CD14-positive monocyte (primary cell): ENCODE data around the gene FGFR1OP2. TPM values are rescaled to one million over a fixed set of nuclear protein-coding genes. Genes with fewer than 3 reads are reported as not detected.

Experiments
- DNase-seq, 3 donors: peaks; one replicate each; pipeline ENCODE4 v3.0.0-alpha.2; 2011 to 2022
- H2AFZ ChIP-seq: 2 replicates; pipeline ENCODE4 v1.6.0; 2012; ENCODE audit warnings: mild to moderate bottlenecking, low read depth, low read length, inconsistent platforms; ENCODE audit not compliant: insufficient read depth, poor library complexity, severe bottlenecking
- H3K27ac ChIP-seq, 2 donors: 1 replicate in 1 of 2; 2 replicates in 1 of 2; pipeline ENCODE4 v1.5.1; 2012 to 2013; ENCODE audit warnings: low read length in 2 of 2, control low read depth in 1 of 2, inconsistent platforms in 1 of 2, low read depth in 1 of 2, mild to moderate bottlenecking in 1 of 2
- H3K27me3 ChIP-seq, 2 donors: one replicate each; pipeline versions ENCODE4 v1.6.0 to v1.6.1; 2011 to 2013; ENCODE audit warnings: low read length in 2 of 2; ENCODE audit not compliant: control insufficient read depth in 2 of 2, insufficient read depth in 2 of 2
- H3K36me3 ChIP-seq, 2 donors: replicated peaks in 1 of 2; 1 replicate in 1 of 2; 2 replicates in 1 of 2; pipeline versions ENCODE4 v1.5.1 to v1.6.1; 2012 to 2013; ENCODE audit warnings: low read length in 2 of 2, control low read depth in 1 of 2, inconsistent platforms in 1 of 2, mild to moderate bottlenecking in 1 of 2; ENCODE audit not compliant: insufficient read depth in 2 of 2, control insufficient read depth in 1 of 2
- H3K4me1 ChIP-seq, 2 donors: 1 replicate in 1 of 2; 2 replicates in 1 of 2; pipeline versions ENCODE4 v1.5.1 to v1.6.1; 2012 to 2013; ENCODE audit warnings: low read length in 2 of 2, control low read depth in 1 of 2, inconsistent platforms in 1 of 2, mild to moderate bottlenecking in 1 of 2, moderate library complexity in 1 of 2; ENCODE audit not compliant: insufficient read depth in 2 of 2, control insufficient read depth in 1 of 2
- H3K4me2 ChIP-seq: replicated peaks from 2 replicates; pipeline ENCODE3; 2012; ENCODE audit warnings: low read length, moderate library complexity, mild to moderate bottlenecking; ENCODE audit not compliant: poor library complexity, severe bottlenecking; ENCODE audit errors: extremely low read depth
- H3K4me3 ChIP-seq, 3 experiments: fragments of 200-600 bp in 1 of 3; sonication (generic) in 1 of 3; replicated peaks in 1 of 3; 1 replicate in 2 of 3; 2 replicates in 1 of 3; pipeline ENCODE4 v1.5.1; 2011 to 2013; ENCODE audit warnings: low read length in 3 of 3, mild to moderate bottlenecking in 3 of 3, control low read depth in 2 of 3, low read depth in 2 of 3, inconsistent platforms in 1 of 3, moderate library complexity in 1 of 3
- H3K79me2 ChIP-seq: 2 replicates; pipeline ENCODE4 v1.6.0; 2012; ENCODE audit warnings: mild to moderate bottlenecking, control low read depth, inconsistent platforms, low read length, moderate library complexity; ENCODE audit not compliant: insufficient read depth
- H3K9ac ChIP-seq: 2 replicates; pipeline ENCODE4 v1.6.0; 2017; ENCODE audit warnings: low read length, mild to moderate bottlenecking; ENCODE audit not compliant: insufficient read depth, poor library complexity, severe bottlenecking
- H3K9me3 ChIP-seq, 2 donors: replicated peaks in 1 of 2; 1 replicate in 1 of 2; 2 replicates in 1 of 2; pipeline versions ENCODE4 v1.5.1 to v1.6.1; 2012 to 2013; ENCODE audit warnings: low read length in 2 of 2, control low read depth in 1 of 2; ENCODE audit not compliant: control insufficient read depth in 1 of 2, insufficient read depth in 1 of 2
- H4K20me1 ChIP-seq: 2 replicates; pipeline ENCODE4 v1.6.0; 2012; ENCODE audit warnings: mild to moderate bottlenecking, low read length, control low read depth, moderate library complexity; ENCODE audit not compliant: insufficient read depth
- H3K27ac Mint-ChIP-seq, 7 donors: one replicate each; pipeline ENCODE4 v1.8.0; 2020; ENCODE audit warnings: mild to moderate bottlenecking in 7 of 7, mixed read lengths in 7 of 7, moderate library complexity in 6 of 7, inconsistent platforms in 2 of 7
- H3K27me3 Mint-ChIP-seq, 3 donors: one replicate each; pipeline ENCODE4 v1.8.0; 2021 to 2022; ENCODE audit warnings: low read depth in 3 of 3, mild to moderate bottlenecking in 3 of 3, mixed read lengths in 3 of 3, moderate library complexity in 3 of 3, inconsistent platforms in 1 of 3
- H3K36me3 Mint-ChIP-seq, 2 donors: one replicate each; pipeline ENCODE4 v1.8.0; 2020; ENCODE audit warnings: mixed read lengths in 2 of 2, inconsistent platforms in 1 of 2, mild to moderate bottlenecking in 1 of 2
- H3K4me1 Mint-ChIP-seq: one replicate; pipeline ENCODE4 v1.8.0; 2020; ENCODE audit warnings: mild to moderate bottlenecking, mixed read lengths
- H3K4me3 Mint-ChIP-seq, 2 donors: one replicate each; pipeline ENCODE4 v1.8.0; 2020; ENCODE audit warnings: mild to moderate bottlenecking in 2 of 2, mixed read lengths in 2 of 2, moderate library complexity in 1 of 2
- H3K9me3 Mint-ChIP-seq, 7 donors: one replicate each; pipeline ENCODE4 v1.8.0; 2020 to 2022; ENCODE audit warnings: mixed read lengths in 7 of 7, mild to moderate bottlenecking in 6 of 7, moderate library complexity in 6 of 7, inconsistent platforms in 2 of 7
- CTCF ChIP-seq: fragments of 200-600 bp; IDR thresholded peaks from one replicate; pipeline ENCODE4 v1.8.0; 2022; ENCODE audit warnings: antibody characterized with exemption, mild to moderate bottlenecking
- WGBS: methylation state at CpG from one replicate; pipeline ENCODE4 v1.1.5; 2013; ENCODE audit warnings: missing lambda C conversion rate; ENCODE audit not compliant: insufficient coverage; 5-methylcytosine and 5-hydroxymethylcytosine counted together
- intact Hi-C, 2 donors: fragments of 100-400 bp; cut with micrococcal nuclease; formaldehyde crosslinking; loops; one replicate each; pipeline versions ENCODE4 v1.15.0 to v1.15.1; 2023
- polyA plus RNA-seq, 3 donors: library from polyadenylated mRNA; depleted of rRNA in 1 of 3; unstranded in 2 of 3; stranded (reverse) in 1 of 3; fragments of 300-500 nt in 2 of 3; fragments of >200 nt in 1 of 3; fragmentation: Illumina TruSeq in 2 of 3; gene quantifications; 1 replicate in 2 of 3; 2 replicates in 1 of 3; pipeline ENCODE4 v1.2.3, GENCODE V29; 2012 to 2021

The FGFR1OP2 gene
- polyA plus RNA-seq, 3 donors, result 29.8 to 68.9 (median 66.4) TPM

- no CpG with 5 or more reads among the region's 3 CpGs for WGBS
- no peak for TF ChIP-seq CTCF
- no peak for DNase-seq
These were observed 16.4 kb upstream of the FGFR1OP2 start for GRCh38 chr12:26921886-26922285.

GRCh38 chr12:26928661-26929060, 9.6 kb upstream of the FGFR1OP2 start:
- intact Hi-C loops, result no loop called here
- DNase-seq, result no peak
- H3K9me3 Mint-ChIP-seq, result no peaks in the 10 kb centered on the region
- Histone ChIP-seq H3K79me2 (peaks cover 10% of the 10 kb centered on the region), H3K4me1 (no peaks in the 10 kb centered on the region), H3K4me3 (no peak overlapping the region), H2AFZ (no peak overlapping the region), H3K9me3 (no peaks in the 10 kb centered on the region), H3K9ac (no peak overlapping the region), H3K27me3 (no peaks in the 10 kb centered on the region), H3K27ac (no peak overlapping the region), H3K4me2 (no peak overlapping the region), H4K20me1 (no peaks in the 10 kb centered on the region), H3K36me3 (peaks cover 36 to 70% of the 10 kb centered on the region in 2 donors)
- H3K27me3 Mint-ChIP-seq, result no peaks in the 10 kb centered on the region
- WGBS, result 100% methylated on average over 1 of the region's 5 CpGs
- no peak overlapping the region for H3K27ac Mint-ChIP-seq
- no peak overlapping the region for H3K4me3 Mint-ChIP-seq
- H3K36me3 Mint-ChIP-seq, result peaks cover 59 to 70% of the 10 kb centered on the region in 2 donors
- no peaks in the 10 kb centered on the region for H3K4me1 Mint-ChIP-seq
- no peak for TF ChIP-seq CTCF

More at GRCh38 chr12:26921886-26922285, 16.4 kb upstream of the FGFR1OP2 start:
- Mint-ChIP-seq H3K4me3 (no peak overlapping the region), H3K27ac (no peak overlapping the region), H3K27me3 (no peaks in the 10 kb centered on the region), H3K9me3 (no peaks in the 10 kb centered on the region), H3K36me3 (peaks cover 60 to 68% of the 10 kb centered on the region in 2 donors), H3K4me1 (no peaks in the 10 kb centered on the region)
- H3K27me3 ChIP-seq, result no peaks in the 10 kb centered on the region
- no peaks in the 10 kb centered on the region for H3K9me3 ChIP-seq
- intact Hi-C loops, result no loop called here
- no peaks in the 10 kb centered on the region for H3K79me2 ChIP-seq
- no peak overlapping the region for H3K4me3 ChIP-seq
- H3K4me2 ChIP-seq, result no peak overlapping the region
- peaks cover 48 to 73% of the 10 kb centered on the region in 2 donors for H3K36me3 ChIP-seq
- no peaks in the 10 kb centered on the region for H4K20me1 ChIP-seq
- no peak overlapping the region for H2AFZ ChIP-seq
- H3K4me1 ChIP-seq, result no peaks in the 10 kb centered on the region
- no peak overlapping the region for H3K27ac ChIP-seq
- no peak overlapping the region for H3K9ac ChIP-seq
